DND-41 (cell line): ENCODE measurements around the gene CHD9NB.

Source experiments
- CTCF ChIP-seq: IDR thresholded peaks from 2 replicates; pipeline ENCODE4 v1.5.1; 2012; ENCODE audit warnings: borderline replicate concordance, low read length, moderate library complexity, mild to moderate bottlenecking; ENCODE audit not compliant: poor library complexity, severe bottlenecking; ENCODE audit errors: extremely low read depth
- EZH2 ChIP-seq: IDR thresholded peaks from 3 replicates; pipeline ENCODE4 v1.6.1; 2012; ENCODE audit warnings: borderline replicate concordance, low read depth, mild to moderate bottlenecking, moderate library complexity, low read length, inconsistent platforms; ENCODE audit not compliant: severe bottlenecking

DNA sequence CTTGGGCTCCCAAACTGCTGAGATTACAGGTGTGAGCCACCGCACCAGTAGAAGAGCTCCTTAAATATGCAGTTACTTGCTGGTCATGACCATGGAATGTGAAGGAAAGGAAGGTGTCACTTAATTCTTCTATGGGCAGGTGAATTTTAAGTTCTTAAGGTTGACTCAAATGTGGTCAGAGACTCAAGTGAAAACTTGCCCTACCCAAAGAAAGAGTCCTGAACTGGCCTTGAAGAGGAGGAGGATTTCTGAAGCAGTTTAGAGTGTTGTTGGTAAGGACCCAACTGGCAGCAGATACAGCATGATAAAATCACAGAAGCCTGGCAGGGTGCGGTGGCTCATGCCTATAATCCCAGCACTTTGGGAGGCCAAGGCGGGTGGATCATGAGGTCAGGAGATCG lies 31.4 kb upstream of the CHD9NB start:
- TF ChIP-seq CTCF (no peak), EZH2 (no peak)
